HCT116 (cell line): Measurements from ENCODE around the gene SHISA6. TPM values are rescaled to one million over a fixed set of nuclear protein-coding genes. Genes with fewer than 3 reads are reported as not detected.

ENCODE experiments used
- ATAC-seq: fragments of 200-7000 bp; cut with Tn5 transposase; 2 replicates; pipeline ENCODE4 v1.9.1; 2020; ENCODE audit warnings: mild to moderate bottlenecking, moderate library complexity
- BruUV-seq: library from RNA; stranded (reverse); fragments of 400-500 nt; replicated peaks from 2 replicates; lab custom pipeline; 2021; lab: Mats Ljungman, UMichigan
- CTCF ChIA-PET: fragments of 300-600 bp; sonication (Branson Sonifier 250); formaldehyde crosslinking; loops from one replicate; lab custom pipeline; 2021; ENCODE audit warnings: antibody characterized with exemption; lab: Charles Lee
- POLR2A ChIA-PET: fragments of 300-600, 350-600 bp; sonication (Branson Sonifier 250); formaldehyde crosslinking; loops from one replicate; lab custom pipeline; 2021; ENCODE audit warnings: antibody characterized with exemption; lab: Charles Lee
- RAD21 ChIA-PET, 2 experiments: fragments of 300-600 bp; sonication (Branson Sonifier 250); formaldehyde crosslinking; loops; one replicate each; lab custom pipeline; 2023; ENCODE audit warnings: low total read pairs in 2 of 2; ENCODE audit not compliant: uncharacterized antibody in 2 of 2, unreplicated experiment in 2 of 2, low non-redundant PET in 1 of 2; lab: Charles Lee
- DNase-seq: peaks from one replicate; pipeline ENCODE4 v3.0.0-alpha.2; 2010; ENCODE audit warnings: low read depth, low spot score
- H2AFZ ChIP-seq: fragments of 200-600 bp; shearing (Covaris generic), sonication (generic); 2 replicates; pipeline ENCODE4 v1.6.1; 2017; ENCODE audit warnings: low read depth, mixed run types, mixed read lengths, antibody characterized with exemption, low read length; ENCODE audit not compliant: poor library complexity, severe bottlenecking
- H3K27ac ChIP-seq: 2 replicates; pipeline ENCODE4 v1.5.1; 2012; ENCODE audit warnings: low read depth, low read length
- H3K27me3 ChIP-seq: fragments of 200-600 bp; sonication (generic); 2 replicates; pipeline ENCODE4 v1.6.1; 2016; ENCODE audit warnings: mixed run types, low read length, mixed read lengths; ENCODE audit not compliant: insufficient read depth
- H3K36me3 ChIP-seq, 2 experiments: fragments of 200-500 bp in 1 of 2; fragments of 200-600 bp in 1 of 2; sonication (Bioruptor generic) in 1 of 2; sonication (generic) in 1 of 2; 2 replicates each; pipeline versions ENCODE4 v1.5.1 to v1.6.1; 2014 to 2016; ENCODE audit warnings: low read length in 2 of 2, inconsistent platforms in 1 of 2, mixed read lengths in 1 of 2, mixed run types in 1 of 2; ENCODE audit not compliant: insufficient read depth in 2 of 2, control insufficient read depth in 1 of 2
- H3K4me1 ChIP-seq, 2 experiments: fragments of 200-600 bp in 1 of 2; sonication (generic) in 1 of 2; 2 replicates each; pipeline versions ENCODE4 v1.5.1 to v1.6.1; 2012 to 2017; ENCODE audit warnings: low read length in 2 of 2, inconsistent platforms in 1 of 2, mild to moderate bottlenecking in 1 of 2, mixed read lengths in 1 of 2, mixed run types in 1 of 2, moderate library complexity in 1 of 2; ENCODE audit not compliant: insufficient read depth in 2 of 2, control insufficient read depth in 1 of 2
- H3K4me2 ChIP-seq: fragments of 200-600 bp; sonication (generic); 2 replicates; pipeline ENCODE4 v1.6.1; 2017; ENCODE audit warnings: mixed run types, low read length, mixed read lengths
- H3K4me3 ChIP-seq, 2 experiments: fragments of 200-600 bp in 1 of 2; sonication (generic) in 1 of 2; replicated peaks in 1 of 2; 2 replicates each; pipeline ENCODE4 v1.5.1; 2011 to 2016; ENCODE audit warnings: low read length in 2 of 2, control low read depth in 1 of 2, low read depth in 1 of 2, mild to moderate bottlenecking in 1 of 2, mixed read lengths in 1 of 2, mixed run types in 1 of 2
- H3K79me2 ChIP-seq: fragments of 200-600 bp; sonication (generic); 2 replicates; pipeline ENCODE4 v1.6.1; 2017; ENCODE audit warnings: mild to moderate bottlenecking, mixed run types, low read length, moderate library complexity, mixed read lengths; ENCODE audit not compliant: insufficient read depth
- H3K9ac ChIP-seq: fragments of 200-600 bp; sonication (generic); 2 replicates; pipeline ENCODE4 v1.6.1; 2016; ENCODE audit warnings: low read length, mixed read lengths
- H3K9me2 ChIP-seq: fragments of 200-600 bp; sonication (generic), shearing (Covaris generic); 2 replicates; pipeline ENCODE4 v1.6.1; 2017; ENCODE audit warnings: mixed run types, mild to moderate bottlenecking, moderate library complexity; ENCODE audit not compliant: insufficient read depth
- H3K9me3 ChIP-seq, 2 experiments: fragments of 200-500 bp in 1 of 2; fragments of 200-600 bp in 1 of 2; sonication (Bioruptor generic) in 1 of 2; sonication (generic) in 1 of 2; 2 replicates each; pipeline ENCODE4 v1.6.1; 2014 to 2017; ENCODE audit warnings: low read length in 2 of 2, mixed read lengths in 2 of 2, inconsistent platforms in 1 of 2, low read depth in 1 of 2, mild to moderate bottlenecking in 1 of 2, mixed run types in 1 of 2, moderate library complexity in 1 of 2; ENCODE audit not compliant: control insufficient read depth in 1 of 2, insufficient read depth in 1 of 2
- H4K20me1 ChIP-seq: fragments of 200-600 bp; sonication (generic), shearing (Covaris generic); 2 replicates; pipeline ENCODE4 v1.6.1; 2017; ENCODE audit warnings: mixed run types, mild to moderate bottlenecking, moderate library complexity; ENCODE audit not compliant: insufficient read depth
- CBX3 ChIP-seq: IDR thresholded peaks from 2 replicates; pipeline ENCODE4 v1.6.1; 2012; ENCODE audit warnings: low read depth
- EZH2 ChIP-seq: fragments of 200-600 bp; sonication (generic); IDR thresholded peaks from 2 replicates; pipeline ENCODE4 v1.6.1; 2017; ENCODE audit warnings: antibody characterized with exemption, mixed run types
- EZH2phosphoT487 ChIP-seq: fragments of 200-600 bp; IDR thresholded peaks from 2 replicates; pipeline ENCODE4 v1.6.1; 2018; ENCODE audit warnings: antibody characterized with exemption, borderline replicate concordance
- FOSL1 ChIP-seq: IDR thresholded peaks from 2 replicates; pipeline ENCODE4 v1.6.1; 2012; ENCODE audit warnings: low read depth
- SP1 ChIP-seq: IDR thresholded peaks from 2 replicates; pipeline ENCODE4 v1.6.1; 2012; ENCODE audit warnings: low read depth
- SRF ChIP-seq: IDR thresholded peaks from 2 replicates; pipeline ENCODE4 v1.6.1; 2012; ENCODE audit warnings: low read depth
- ZFX ChIP-seq: fragments of 450-650 bp; IDR thresholded peaks from 2 replicates; pipeline ENCODE4 v1.6.1; 2017
- intact Hi-C: fragments of 100-400 bp; cut with micrococcal nuclease; formaldehyde crosslinking; loops from 2 replicates; pipeline ENCODE4 v1.10.0; 2022
- total RNA-seq: library from RNA; stranded (reverse); gene quantifications from one replicate; pipeline ENCODE4 v1.2.1, GENCODE V29; 2021; ENCODE audit not compliant: unreplicated experiment
- TF ChIP-seq, protein P1 (sequence below), 3 experiments: fragments of 200-600 bp in 1 of 3; sonication (generic) in 1 of 3; IDR thresholded peaks in 2 of 3; conservative IDR thresholded peaks in 1 of 3; 2 replicates each; pipeline ENCODE4 v1.5.1; 2012 to 2017; ENCODE audit warnings: low read depth in 2 of 3, low read length in 2 of 3, antibody characterized with exemption in 1 of 3, borderline replicate concordance in 1 of 3, control low read depth in 1 of 3, mild to moderate bottlenecking in 1 of 3, mixed read lengths in 1 of 3, mixed run types in 1 of 3, moderate library complexity in 1 of 3; ENCODE audit not compliant: insufficient read depth in 1 of 3
- TF ChIP-seq, protein P2 (sequence below): IDR thresholded peaks from 2 replicates; pipeline ENCODE4 v1.6.1; 2012

SHISA6 gene
- total RNA-seq, 1 experiment from 2014 or later: not detected

DNA sequence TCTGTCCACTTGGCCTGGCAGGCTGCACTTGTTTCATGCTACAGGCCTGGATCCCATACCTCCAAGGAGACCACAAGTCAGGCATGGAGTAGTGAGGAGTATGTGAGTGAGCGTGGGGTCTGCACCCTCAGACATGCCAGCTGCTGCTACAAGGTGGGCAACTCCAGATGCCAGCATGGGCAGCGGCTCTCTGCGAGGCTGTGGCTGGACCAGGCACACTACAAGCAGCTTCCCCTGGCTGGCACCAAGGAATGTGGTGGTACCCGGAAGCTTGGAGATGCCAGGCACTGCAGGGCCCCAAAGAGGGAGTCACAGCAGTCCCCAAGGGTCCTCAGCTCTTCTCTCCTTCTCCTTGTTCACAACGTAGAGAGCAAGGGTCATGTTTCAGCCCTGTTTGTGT is 341.2 kb downstream of the SHISA6 start (continued):
- TF ChIP-seq, protein P1, sequence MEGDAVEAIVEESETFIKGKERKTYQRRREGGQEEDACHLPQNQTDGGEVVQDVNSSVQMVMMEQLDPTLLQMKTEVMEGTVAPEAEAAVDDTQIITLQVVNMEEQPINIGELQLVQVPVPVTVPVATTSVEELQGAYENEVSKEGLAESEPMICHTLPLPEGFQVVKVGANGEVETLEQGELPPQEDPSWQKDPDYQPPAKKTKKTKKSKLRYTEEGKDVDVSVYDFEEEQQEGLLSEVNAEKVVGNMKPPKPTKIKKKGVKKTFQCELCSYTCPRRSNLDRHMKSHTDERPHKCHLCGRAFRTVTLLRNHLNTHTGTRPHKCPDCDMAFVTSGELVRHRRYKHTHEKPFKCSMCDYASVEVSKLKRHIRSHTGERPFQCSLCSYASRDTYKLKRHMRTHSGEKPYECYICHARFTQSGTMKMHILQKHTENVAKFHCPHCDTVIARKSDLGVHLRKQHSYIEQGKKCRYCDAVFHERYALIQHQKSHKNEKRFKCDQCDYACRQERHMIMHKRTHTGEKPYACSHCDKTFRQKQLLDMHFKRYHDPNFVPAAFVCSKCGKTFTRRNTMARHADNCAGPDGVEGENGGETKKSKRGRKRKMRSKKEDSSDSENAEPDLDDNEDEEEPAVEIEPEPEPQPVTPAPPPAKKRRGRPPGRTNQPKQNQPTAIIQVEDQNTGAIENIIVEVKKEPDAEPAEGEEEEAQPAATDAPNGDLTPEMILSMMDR (IDR thresholded peaks at IDR 0.05 in 2 of 3, conservative IDR thresholded peaks at IDR 0.05 in 1 of 3; ENCODE audit: borderline replicate concordance in 1 of 3, insufficient read depth in 1 of 3, low read depth in 2 of 3, low read length in 2 of 3): no peak
- TF ChIP-seq CBX3: no peak
- TF ChIP-seq ZFX: no peak
- no peak for TF ChIP-seq EZH2phosphoT487
- no peak for TF ChIP-seq EZH2
- TF ChIP-seq, protein P2, sequence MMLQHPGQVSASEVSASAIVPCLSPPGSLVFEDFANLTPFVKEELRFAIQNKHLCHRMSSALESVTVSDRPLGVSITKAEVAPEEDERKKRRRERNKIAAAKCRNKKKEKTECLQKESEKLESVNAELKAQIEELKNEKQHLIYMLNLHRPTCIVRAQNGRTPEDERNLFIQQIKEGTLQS: no peak
- no peak for TF ChIP-seq SRF
- TF ChIP-seq FOSL1: no peak
- TF ChIP-seq, all 23 proteins: peak for 0

DNA sequence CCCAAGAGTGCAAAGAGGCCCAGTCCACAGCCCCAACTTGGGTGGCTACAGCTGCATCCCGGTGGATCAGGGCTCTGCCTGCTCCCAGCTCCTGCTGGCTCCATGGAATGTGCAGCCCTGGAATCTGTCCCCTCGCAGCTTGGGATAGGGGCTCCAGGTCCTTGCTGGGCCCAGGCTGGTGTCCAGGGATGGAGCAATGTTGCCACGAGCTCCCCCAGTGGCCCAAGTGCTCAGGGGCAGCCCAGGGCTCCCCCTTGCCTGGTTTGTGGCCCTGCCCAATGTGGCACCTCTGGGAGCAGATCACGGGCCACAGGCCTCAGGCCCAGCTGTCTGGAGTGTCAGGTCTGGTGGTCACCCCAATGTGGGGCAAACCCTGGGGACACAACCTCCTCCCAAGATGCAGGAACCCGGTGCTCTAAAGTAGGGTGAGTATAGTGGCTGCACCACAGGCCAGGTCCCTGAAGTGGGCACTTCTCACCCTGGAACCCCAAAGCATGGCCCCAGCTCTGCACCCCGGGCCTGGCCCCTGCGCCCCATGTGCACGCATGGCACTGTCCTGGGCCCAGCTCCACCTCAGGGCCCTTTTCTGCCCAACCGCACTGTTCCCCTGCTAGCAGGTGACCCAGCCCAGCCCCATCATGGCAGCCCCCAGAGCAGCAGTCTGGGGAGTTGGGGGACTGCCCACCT is 342.4 kb downstream of the SHISA6 start:
- TF ChIP-seq EZH2phosphoT487 (no peak), ZFX (no peak), SP1 (no peak)
- no peak overlapping the region for H3K4me2 ChIP-seq
- no peaks in the 10 kb centered on the region for H3K4me1 ChIP-seq
- no peak overlapping the region for H2AFZ ChIP-seq
- ATAC-seq (no peak), DNase-seq (no peak)
- ChIA-PET RAD21 (no interaction called here), CTCF (no interaction called here), POLR2A (no interaction called here)
- peaks cover 0 to 3% of the 10 kb centered on the region in 2 experiments; a peak in 1 of 4 replicates for H3K9me3 ChIP-seq
- no peaks in the 10 kb centered on the region for H3K36me3 ChIP-seq
- no peaks in the 10 kb centered on the region for H3K79me2 ChIP-seq
- no peak overlapping the region for H3K9ac ChIP-seq
- intact Hi-C loops: no loop called here
- H3K4me3 ChIP-seq: no peak overlapping the region
- H3K9me2 ChIP-seq: no peaks in the 10 kb centered on the region
- H3K27ac ChIP-seq: no peak overlapping the region
- no peaks in the 10 kb centered on the region for H4K20me1 ChIP-seq
- BruUV-seq: no TSS peak
- H3K27me3 ChIP-seq: no peaks in the 10 kb centered on the region
